HEK293 (cell line): ENCODE data around the gene PHRF1.

Experiments
- GLIS1 ChIP-seq: fragments of 450-650 bp; formaldehyde crosslinking; IDR thresholded peaks from 2 replicates; pipeline ENCODE4 v1.5.1; 2016; ENCODE audit warnings: missing biosample characterization, missing genetic modification characterization
- GLIS2 ChIP-seq: fragments of 450-650 bp; formaldehyde crosslinking; IDR thresholded peaks from 2 replicates; pipeline ENCODE4 v1.5.1; 2016; ENCODE audit warnings: missing biosample characterization, missing genetic modification characterization
- HOXC10 ChIP-seq: sonication (generic); formaldehyde crosslinking; IDR thresholded peaks from 2 replicates; pipeline ENCODE4 v1.8.1; 2023; ENCODE audit warnings: mild to moderate bottlenecking, missing genetic modification reagents
- KLF8 ChIP-seq: fragments of 450-650 bp; formaldehyde crosslinking; IDR thresholded peaks from 2 replicates; pipeline ENCODE4 v1.5.1; 2016; ENCODE audit warnings: missing biosample characterization, missing genetic modification characterization
- RBAK ChIP-seq: fragments of 450-650 bp; formaldehyde crosslinking; IDR thresholded peaks from 2 replicates; pipeline ENCODE4 v1.5.1; 2016; ENCODE audit warnings: missing biosample characterization, missing genetic modification characterization
- SP2 ChIP-seq: fragments of 450-650 bp; formaldehyde crosslinking; IDR thresholded peaks from 2 replicates; pipeline ENCODE4 v1.5.1; 2016; ENCODE audit warnings: missing biosample characterization, missing genetic modification characterization
- ZFHX2 ChIP-seq: fragments of 450-650 bp; formaldehyde crosslinking; conservative IDR thresholded peaks from 2 replicates; pipeline ENCODE4 v1.5.1; 2016; ENCODE audit warnings: missing biosample characterization, missing genetic modification characterization
- ZNF239 ChIP-seq: fragments of 450-650 bp; formaldehyde crosslinking; IDR thresholded peaks from 2 replicates; pipeline ENCODE4 v1.5.1; 2016; ENCODE audit warnings: missing biosample characterization, missing genetic modification characterization
- ZNF561 ChIP-seq: fragments of 450-650 bp; IDR thresholded peaks from 2 replicates; pipeline ENCODE4 v1.5.1; 2018; ENCODE audit warnings: missing biosample characterization, missing genetic modification characterization, borderline replicate concordance
- ZNF624 ChIP-seq: fragments of 450-650 bp; formaldehyde crosslinking; IDR thresholded peaks from 2 replicates; pipeline ENCODE4 v1.5.1; 2017; ENCODE audit warnings: missing biosample characterization, missing genetic modification characterization
- ZNF660 ChIP-seq: fragments of 450-650 bp; IDR thresholded peaks from 2 replicates; pipeline ENCODE4 v1.5.1; 2018; ENCODE audit warnings: missing biosample characterization, mild to moderate bottlenecking, missing genetic modification characterization
- TF ChIP-seq, protein P1 (sequence below): fragments of 450-650 bp; formaldehyde crosslinking; IDR thresholded peaks from 2 replicates; pipeline ENCODE4 v1.5.1; 2016; ENCODE audit warnings: missing biosample characterization, missing genetic modification characterization
- TF ChIP-seq, protein P2 (sequence below): fragments of 450-650 bp; formaldehyde crosslinking; IDR thresholded peaks from 2 replicates; pipeline ENCODE4 v1.5.1; 2016; ENCODE audit warnings: missing biosample characterization, missing genetic modification characterization
- TF ChIP-seq, protein P3 (sequence below): fragments of 450-650 bp; formaldehyde crosslinking; optimal IDR thresholded peaks from 2 replicates; pipeline ENCODE3; 2016; ENCODE audit warnings: missing biosample characterization, mild to moderate bottlenecking, missing genetic modification characterization
- TF ChIP-seq, protein P4 (sequence below): fragments of 450-650 bp; formaldehyde crosslinking; IDR thresholded peaks from 2 replicates; pipeline ENCODE4 v1.5.1; 2016; ENCODE audit warnings: missing biosample characterization, missing genetic modification characterization
- TF ChIP-seq, protein P5 (sequence below): fragments of 450-650 bp; formaldehyde crosslinking; IDR thresholded peaks from 2 replicates; pipeline ENCODE4 v1.5.1; 2016; ENCODE audit warnings: missing biosample characterization, missing genetic modification characterization
- TF ChIP-seq, protein P6 (sequence below): fragments of 450-650 bp; formaldehyde crosslinking; IDR thresholded peaks from 2 replicates; pipeline ENCODE4 v1.5.1; 2016; ENCODE audit warnings: missing biosample characterization, missing genetic modification characterization
- TF ChIP-seq, protein P7 (sequence below): fragments of 450-650 bp; formaldehyde crosslinking; IDR thresholded peaks from 2 replicates; pipeline ENCODE4 v1.5.1; 2016; ENCODE audit warnings: missing biosample characterization, missing genetic modification characterization

Gene PHRF1

DNA sequence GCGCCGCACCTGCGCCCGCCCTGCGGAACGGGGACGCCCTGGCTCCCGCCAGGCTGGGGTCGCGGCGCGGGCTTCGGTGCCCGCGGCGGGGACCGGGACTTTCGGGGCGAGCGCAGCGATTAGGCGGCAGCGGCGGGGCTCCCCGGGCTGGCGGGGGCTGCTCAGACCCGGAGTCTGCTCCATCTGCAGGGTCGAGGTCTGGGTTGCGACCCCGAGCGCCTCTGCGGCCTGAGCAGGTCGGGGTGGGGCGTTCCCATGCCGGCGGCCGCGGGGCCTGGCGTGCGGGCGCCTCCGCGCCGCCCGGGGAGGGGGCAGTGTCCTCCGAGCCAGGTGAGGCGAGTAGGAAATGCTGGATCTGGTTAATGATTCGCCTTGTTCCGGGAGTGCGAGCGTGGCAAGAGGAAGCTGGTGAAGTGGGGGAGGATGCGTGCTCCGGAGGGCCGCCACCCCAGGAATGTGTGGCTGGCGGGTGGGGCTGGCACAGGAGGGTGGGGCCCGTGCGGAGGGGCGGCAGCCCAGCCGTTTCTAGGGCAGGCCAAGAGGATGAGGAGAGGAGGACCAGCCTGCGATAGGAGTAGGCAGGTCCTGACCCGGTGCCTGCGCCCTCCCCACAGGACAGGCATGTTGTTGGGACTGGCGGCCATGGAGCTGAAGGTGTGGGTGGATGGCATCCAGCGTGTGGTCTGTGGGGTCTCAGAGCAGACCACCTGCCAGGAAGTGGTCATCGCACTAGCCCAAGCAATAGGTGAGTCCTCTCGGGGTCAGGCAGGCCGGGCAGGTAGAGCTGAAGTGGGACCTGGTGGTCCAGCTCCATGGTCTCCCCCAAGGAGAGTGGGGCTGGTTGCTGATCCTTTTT lies 14.9 kb upstream of the PHRF1 start (continued):
- TF ChIP-seq ZNF561 (peak; percentile 44; the same call in 1 of the 2 replicates), SP2 (tag by site-specific recombination) (peak; percentile 69), GLIS1 (peak; percentile 6; the same call in 1 of the 2 replicates), KLF8 (peak; percentile 17; the same call in 1 of the 2 replicates), ZNF624 (tag by site-specific recombination) (no peak), HOXC10 (CRISPR knock-in tag) (no peak), ZFHX2 (tag by site-specific recombination) (0 out of 2 replicates have a peak, but pooled peaks have one; percentile 22), GLIS2 (peak; percentile 26), ZNF660 (tag by site-specific recombination) (no peak), RBAK (tag by site-specific recombination) (no peak), ZNF239 (tag by site-specific recombination) (no peak)
- TF ChIP-seq, protein P1, sequence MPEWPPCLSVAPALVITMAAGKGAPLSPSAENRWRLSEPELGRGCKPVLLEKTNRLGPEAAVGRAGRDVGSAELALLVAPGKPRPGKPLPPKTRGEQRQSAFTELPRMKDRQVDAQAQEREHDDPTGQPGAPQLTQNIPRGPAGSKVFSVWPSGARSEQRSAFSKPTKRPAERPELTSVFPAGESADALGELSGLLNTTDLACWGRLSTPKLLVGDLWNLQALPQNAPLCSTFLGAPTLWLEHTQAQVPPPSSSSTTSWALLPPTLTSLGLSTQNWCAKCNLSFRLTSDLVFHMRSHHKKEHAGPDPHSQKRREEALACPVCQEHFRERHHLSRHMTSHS (tag by site-specific recombination), result no peak
- TF ChIP-seq, protein P2, sequence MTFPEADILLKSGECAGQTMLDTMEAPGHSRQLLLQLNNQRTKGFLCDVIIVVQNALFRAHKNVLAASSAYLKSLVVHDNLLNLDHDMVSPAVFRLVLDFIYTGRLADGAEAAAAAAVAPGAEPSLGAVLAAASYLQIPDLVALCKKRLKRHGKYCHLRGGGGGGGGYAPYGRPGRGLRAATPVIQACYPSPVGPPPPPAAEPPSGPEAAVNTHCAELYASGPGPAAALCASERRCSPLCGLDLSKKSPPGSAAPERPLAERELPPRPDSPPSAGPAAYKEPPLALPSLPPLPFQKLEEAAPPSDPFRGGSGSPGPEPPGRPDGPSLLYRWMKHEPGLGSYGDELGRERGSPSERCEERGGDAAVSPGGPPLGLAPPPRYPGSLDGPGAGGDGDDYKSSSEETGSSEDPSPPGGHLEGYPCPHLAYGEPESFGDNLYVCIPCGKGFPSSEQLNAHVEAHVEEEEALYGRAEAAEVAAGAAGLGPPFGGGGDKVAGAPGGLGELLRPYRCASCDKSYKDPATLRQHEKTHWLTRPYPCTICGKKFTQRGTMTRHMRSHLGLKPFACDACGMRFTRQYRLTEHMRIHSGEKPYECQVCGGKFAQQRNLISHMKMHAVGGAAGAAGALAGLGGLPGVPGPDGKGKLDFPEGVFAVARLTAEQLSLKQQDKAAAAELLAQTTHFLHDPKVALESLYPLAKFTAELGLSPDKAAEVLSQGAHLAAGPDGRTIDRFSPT (tag by site-specific recombination), result peak; percentile 50; the same call in 1 of the 2 replicates
- TF ChIP-seq, protein P3, sequence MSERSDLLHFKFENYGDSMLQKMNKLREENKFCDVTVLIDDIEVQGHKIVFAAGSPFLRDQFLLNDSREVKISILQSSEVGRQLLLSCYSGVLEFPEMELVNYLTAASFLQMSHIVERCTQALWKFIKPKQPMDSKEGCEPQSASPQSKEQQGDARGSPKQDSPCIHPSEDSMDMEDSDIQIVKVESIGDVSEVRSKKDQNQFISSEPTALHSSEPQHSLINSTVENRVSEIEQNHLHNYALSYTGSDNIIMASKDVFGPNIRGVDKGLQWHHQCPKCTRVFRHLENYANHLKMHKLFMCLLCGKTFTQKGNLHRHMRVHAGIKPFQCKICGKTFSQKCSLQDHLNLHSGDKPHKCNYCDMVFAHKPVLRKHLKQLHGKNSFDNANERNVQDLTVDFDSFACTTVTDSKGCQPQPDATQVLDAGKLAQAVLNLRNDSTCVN (tag by site-specific recombination), result peak; percentile 44
- TF ChIP-seq, protein P4, sequence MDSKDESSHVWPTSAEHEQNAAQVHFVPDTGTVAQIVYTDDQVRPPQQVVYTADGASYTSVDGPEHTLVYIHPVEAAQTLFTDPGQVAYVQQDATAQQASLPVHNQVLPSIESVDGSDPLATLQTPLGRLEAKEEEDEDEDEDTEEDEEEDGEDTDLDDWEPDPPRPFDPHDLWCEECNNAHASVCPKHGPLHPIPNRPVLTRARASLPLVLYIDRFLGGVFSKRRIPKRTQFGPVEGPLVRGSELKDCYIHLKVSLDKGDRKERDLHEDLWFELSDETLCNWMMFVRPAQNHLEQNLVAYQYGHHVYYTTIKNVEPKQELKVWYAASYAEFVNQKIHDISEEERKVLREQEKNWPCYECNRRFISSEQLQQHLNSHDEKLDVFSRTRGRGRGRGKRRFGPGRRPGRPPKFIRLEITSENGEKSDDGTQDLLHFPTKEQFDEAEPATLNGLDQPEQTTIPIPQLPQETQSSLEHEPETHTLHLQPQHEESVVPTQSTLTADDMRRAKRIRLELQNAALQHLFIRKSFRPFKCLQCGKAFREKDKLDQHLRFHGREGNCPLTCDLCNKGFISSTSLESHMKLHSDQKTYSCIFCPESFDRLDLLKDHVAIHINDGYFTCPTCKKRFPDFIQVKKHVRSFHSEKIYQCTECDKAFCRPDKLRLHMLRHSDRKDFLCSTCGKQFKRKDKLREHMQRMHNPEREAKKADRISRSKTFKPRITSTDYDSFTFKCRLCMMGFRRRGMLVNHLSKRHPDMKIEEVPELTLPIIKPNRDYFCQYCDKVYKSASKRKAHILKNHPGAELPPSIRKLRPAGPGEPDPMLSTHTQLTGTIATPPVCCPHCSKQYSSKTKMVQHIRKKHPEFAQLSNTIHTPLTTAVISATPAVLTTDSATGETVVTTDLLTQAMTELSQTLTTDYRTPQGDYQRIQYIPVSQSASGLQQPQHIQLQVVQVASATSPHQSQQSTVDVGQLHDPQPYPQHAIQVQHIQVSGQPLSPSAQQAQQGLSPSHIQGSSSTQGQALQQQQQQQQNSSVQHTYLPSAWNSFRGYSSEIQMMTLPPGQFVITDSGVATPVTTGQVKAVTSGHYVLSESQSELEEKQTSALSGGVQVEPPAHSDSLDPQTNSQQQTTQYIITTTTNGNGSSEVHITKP (tag by site-specific recombination), result peak; percentile 29; the same call in 1 of the 2 replicates
- TF ChIP-seq, protein P5, sequence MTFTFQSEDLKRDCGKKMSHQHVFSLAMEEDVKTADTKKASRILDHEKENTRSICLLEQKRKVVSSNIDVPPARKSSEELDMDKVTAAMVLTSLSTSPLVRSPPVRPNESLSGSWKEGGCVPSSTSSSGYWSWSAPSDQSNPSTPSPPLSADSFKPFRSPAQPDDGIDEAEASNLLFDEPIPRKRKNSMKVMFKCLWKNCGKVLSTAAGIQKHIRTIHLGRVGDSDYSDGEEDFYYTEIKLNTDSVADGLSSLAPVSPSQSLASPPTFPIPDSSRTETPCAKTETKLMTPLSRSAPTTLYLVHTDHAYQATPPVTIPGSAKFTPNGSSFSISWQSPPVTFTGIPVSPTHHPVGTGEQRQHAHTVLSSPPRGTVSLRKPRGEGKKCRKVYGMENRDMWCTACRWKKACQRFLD (tag by site-specific recombination), result no peak
- TF ChIP-seq, protein P6, sequence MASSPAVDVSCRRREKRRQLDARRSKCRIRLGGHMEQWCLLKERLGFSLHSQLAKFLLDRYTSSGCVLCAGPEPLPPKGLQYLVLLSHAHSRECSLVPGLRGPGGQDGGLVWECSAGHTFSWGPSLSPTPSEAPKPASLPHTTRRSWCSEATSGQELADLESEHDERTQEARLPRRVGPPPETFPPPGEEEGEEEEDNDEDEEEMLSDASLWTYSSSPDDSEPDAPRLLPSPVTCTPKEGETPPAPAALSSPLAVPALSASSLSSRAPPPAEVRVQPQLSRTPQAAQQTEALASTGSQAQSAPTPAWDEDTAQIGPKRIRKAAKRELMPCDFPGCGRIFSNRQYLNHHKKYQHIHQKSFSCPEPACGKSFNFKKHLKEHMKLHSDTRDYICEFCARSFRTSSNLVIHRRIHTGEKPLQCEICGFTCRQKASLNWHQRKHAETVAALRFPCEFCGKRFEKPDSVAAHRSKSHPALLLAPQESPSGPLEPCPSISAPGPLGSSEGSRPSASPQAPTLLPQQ, result 0 out of 2 replicates have a peak, but pooled peaks have one; percentile 31
- TF ChIP-seq, protein P7, sequence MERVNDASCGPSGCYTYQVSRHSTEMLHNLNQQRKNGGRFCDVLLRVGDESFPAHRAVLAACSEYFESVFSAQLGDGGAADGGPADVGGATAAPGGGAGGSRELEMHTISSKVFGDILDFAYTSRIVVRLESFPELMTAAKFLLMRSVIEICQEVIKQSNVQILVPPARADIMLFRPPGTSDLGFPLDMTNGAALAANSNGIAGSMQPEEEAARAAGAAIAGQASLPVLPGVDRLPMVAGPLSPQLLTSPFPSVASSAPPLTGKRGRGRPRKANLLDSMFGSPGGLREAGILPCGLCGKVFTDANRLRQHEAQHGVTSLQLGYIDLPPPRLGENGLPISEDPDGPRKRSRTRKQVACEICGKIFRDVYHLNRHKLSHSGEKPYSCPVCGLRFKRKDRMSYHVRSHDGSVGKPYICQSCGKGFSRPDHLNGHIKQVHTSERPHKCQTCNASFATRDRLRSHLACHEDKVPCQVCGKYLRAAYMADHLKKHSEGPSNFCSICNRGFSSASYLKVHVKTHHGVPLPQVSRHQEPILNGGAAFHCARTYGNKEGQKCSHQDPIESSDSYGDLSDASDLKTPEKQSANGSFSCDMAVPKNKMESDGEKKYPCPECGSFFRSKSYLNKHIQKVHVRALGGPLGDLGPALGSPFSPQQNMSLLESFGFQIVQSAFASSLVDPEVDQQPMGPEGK (tag by site-specific recombination), result 0 out of 2 replicates have a peak, but pooled peaks have one; percentile 31
